Gastrocnemius medialis (tissue), 4 donors: ENCODE data around the gene C1orf122.

Experiments used
- CTCF ChIP-seq, 5 experiments: fragments of 450-650 bp in 3 of 5; fragments of 200-600 bp in 2 of 5; sonication (generic) in 2 of 5; IDR thresholded peaks in 4 of 5; conservative IDR thresholded peaks in 1 of 5; 1 replicate in 4 of 5; 2 replicates in 1 of 5; pipeline ENCODE4 v1.5.1; 2016 to 2019; ENCODE audit warnings: antibody characterized with exemption in 5 of 5, mild to moderate bottlenecking in 3 of 5, moderate library complexity in 3 of 5
- POLR2A ChIP-seq, 2 donors: fragments of 450-650 bp; IDR thresholded peaks; one replicate each; pipeline ENCODE4 v1.6.1; 2017; ENCODE audit warnings: antibody characterized with exemption in 2 of 2, mild to moderate bottlenecking in 2 of 2, moderate library complexity in 2 of 2

GRCh38 chr1:37761416-37762095 is 46.0 kb upstream of the C1orf122 start:
- TF ChIP-seq POLR2A (IDR thresholded peaks at IDR 0.05) (no peak), CTCF (IDR thresholded peaks at IDR 0.05 in 4 of 5, conservative IDR thresholded peaks at IDR 0.05 in 1 of 5) (no peak)
